GM19467 (cell line): Measurements from ENCODE around the gene ZNF438.

Source experiments
- ATAC-seq: cut with Tn5 transposase; IDR thresholded peaks from one replicate; pipeline ENCODE4 v1.9.1; 2021; ENCODE audit warnings: mild to moderate bottlenecking, moderate library complexity; ENCODE audit not compliant: unreplicated experiment

ZNF438 gene

DNA sequence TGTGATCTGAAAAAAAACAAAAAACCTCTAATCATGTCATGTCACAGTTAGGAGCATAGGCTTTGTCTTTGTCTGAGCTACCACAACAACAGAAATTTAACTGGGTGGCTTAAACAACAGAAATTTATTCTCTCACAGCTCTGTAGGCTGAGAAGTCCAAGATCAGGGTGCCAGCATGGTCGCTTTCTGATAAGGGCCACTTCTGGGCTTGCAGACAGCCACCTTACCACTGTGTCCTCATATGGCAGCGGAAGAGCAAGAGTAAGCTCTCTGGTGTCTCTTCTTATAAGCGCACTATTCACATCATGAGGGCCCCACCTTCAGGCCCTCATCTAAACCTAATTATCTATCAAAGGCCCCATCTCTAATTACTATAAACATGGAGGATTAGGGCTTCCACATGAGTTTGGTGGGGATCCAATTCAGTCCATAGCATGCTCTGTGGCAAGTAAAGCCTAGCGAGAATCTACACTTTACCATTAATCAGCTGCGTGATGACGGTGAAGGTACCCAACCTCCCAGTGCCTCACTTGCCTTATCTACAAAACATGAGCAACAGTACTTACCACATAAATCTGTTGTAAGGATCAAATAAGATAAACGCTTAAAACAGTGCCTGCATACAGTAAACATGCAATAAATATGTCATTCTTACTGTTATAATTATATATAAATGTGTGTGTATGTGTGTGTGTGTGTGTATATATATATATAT is 17.3 kb downstream of the ZNF438 start:
- ATAC-seq: no peak

DNA sequence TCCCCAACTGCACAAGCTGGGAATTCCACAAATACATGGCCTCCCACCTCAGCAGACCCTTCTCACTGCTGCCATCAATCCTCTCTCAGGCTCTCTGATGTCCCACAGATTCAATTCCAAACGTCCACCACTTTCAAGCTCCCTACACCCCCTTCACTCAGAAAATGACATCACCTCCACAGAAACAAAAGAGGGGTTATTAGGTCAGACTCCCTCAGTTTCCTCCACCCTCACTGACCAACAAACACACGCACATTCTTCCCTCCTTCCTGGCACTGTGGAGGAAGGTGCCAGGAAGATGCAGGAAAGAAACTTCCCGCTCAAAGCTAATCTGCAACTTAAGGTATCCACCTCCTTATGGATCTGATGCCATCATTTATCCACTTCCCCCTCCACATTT is 18.3 kb downstream of the ZNF438 start:
- no peak for ATAC-seq

DNA sequence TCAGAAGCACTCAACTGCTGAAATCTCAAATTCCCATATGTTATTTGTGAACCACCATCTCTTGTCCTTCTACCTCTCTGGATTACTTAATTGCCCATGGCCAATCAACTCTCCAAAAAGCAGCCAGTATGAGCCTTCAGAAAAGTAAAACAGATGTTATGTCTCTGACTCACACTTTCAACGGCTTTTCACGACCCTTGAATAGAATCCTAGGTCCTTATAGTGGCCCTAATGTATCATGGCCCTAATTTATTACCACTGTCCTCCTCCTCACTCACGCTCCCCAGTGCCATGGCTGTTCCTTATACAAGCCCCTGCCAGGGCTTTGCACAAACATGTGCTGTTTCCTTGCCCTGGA is 20.0 kb downstream of the ZNF438 start:
- ATAC-seq: no peak

DNA sequence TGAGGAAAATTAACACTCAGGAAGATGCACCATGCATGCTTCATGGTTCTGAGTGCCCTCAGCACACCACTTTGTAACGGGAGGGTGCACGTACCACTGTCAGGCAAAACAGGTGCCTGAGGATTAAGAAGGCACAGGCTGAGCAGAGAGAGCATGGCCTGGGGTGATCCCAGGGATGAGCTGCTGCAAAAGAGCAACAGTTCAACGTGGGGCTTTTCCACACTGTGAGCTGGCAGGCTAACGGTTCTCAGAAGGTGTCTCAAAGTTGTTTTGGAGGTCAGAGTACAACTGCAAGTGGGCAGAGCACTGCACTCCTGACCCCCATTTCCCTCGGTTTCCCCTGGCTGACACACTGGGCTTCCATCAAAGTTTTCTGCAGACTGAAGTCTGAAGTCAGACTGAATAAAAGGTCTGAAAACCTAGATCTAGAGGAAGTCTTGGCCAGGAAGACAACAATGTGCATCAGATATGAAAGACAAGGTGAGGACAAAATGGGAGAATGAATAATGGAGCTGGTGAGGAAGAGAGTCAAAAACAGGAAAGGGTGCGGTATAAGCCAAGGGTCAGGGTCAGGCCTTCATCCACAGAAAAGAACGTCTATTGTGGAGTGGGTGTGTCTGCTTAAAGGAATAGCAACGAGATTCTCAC is 20.5 kb downstream of the ZNF438 start:
- ATAC-seq: no peak

DNA sequence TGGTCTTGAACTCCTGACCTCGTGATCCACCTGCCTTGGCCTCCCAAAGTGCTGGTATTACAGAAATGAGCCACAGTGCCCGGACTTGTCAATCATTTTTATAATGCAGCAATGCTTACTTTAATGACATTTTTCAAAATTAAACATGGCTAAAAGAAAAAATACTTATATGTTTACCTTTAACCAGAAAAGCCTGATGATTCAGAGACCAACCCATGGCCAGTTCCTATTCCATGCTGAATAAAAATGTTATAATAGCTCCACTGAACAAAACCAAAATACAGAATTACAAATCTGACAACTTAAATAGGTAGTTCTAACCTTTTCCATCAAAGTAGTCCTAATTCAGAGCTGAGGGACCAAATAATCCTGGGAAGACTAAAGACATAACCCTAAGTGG is 21.6 kb downstream of the ZNF438 start:
- no peak for ATAC-seq

DNA sequence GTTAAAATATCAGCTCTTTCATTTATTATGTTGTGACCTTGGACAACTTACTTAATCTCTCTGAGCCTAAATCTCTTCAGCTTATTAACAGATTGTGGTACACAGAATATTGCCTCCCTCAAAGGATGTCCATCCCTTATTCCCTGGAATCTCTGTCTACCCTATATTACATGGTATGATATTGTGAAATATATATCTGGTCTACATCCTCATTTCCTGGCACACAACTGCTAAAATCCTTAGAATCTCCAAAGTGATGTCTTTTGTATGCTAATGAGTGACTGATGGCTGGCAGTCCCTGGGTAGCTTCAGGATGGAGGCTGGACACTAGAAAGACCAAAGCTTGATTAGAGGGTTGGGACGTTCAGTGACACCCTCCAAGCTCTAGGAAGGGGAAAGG is 25.8 kb downstream of the ZNF438 start:
- no peak for ATAC-seq

DNA sequence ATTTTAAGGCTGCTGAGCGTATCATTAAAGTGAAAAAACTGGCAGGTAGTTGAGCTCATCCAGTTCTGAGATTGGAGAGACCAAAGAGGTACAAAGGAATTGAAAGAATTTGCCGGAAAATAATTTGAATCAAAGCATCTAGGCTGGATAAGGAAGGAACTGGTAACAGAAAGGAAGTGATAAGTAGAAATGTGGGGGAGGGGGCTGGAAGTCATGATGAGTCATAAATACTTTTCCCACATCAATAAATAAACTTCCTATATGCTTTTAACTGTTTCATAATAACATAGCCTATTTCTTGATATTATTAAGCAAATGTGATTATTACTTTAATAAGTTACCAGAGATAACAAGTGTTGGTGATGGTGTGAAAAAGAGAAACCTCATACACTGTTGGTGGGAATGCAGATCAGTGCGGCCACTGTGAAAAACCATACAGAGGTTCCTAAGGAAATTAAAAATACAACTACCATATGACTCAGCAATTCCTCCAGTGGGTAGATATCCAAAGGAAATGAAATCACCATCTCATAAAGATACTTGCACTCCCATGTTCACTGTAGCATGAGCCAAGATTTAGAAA is 27.0 kb downstream of the ZNF438 start:
- no peak for ATAC-seq

DNA sequence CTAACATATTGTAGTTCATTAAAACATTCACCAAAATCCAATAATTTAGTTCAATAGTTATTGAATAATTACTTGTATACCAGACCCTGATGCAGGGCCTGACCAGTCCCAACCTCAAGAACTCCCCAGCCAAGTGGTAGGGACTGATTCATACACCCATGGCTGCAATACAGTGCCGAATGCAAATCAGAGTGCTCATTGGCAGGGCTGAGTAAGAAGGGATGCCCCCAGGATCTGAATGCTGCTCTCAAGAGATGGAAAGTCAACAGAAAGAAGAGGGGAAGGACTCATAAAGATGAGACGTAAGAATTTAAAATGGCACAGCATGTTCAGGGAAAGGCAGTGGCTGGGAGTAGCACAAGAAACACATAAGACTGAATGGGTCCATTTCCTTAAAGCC is 29.9 kb downstream of the ZNF438 start:
- ATAC-seq: no peak

DNA sequence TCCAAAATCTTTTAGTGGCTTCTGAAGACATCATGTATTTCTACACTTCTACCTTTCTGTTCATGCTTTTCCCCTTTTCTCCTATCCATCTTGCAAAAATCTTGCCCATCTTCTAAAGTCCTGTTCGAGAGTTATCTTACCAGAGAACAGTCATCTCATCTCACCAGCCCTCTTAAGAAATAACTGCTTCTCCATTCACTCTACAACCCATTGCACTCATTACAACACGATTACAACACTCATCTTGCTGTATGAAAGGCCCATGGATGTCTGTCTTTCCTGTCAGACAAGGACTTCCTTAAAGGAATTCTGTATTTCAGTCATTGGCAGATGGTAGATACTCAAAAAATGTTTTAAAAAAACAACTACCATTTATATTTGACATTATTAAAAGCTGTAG is 30.8 kb downstream of the ZNF438 start:
- ATAC-seq: no peak

DNA sequence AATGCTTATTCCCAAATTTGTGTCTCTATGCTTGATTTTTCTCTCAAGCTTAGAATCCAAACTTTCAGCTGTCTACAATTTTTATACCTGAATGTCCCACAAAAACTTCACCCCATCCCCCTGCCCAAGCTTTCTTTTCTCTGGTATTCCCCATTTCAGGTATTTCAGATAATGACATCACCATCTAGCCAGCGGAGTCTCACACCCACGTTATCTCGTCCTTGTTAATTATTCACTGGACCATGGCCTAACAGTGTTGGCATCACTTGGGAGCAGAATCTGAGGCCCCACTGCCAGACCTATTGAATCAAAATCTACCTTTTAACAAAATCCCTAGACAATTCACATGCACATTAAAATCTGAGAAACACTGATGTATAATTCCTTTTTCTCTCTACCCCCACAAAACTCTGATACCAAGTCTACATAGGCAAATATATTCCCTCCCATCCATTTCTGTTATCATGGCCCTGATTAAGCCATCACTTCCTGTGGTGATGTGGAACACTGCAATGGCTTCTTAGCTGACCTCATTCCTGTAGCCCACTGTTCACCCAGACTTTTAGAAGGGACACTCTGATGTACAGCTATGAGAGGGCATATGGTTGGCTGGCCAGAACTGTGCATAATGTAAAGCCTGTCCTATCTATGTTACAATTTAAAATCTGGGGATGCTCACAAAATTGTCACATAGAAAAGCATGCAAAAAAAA is 31.4 kb downstream of the ZNF438 start:
- ATAC-seq: no peak

DNA sequence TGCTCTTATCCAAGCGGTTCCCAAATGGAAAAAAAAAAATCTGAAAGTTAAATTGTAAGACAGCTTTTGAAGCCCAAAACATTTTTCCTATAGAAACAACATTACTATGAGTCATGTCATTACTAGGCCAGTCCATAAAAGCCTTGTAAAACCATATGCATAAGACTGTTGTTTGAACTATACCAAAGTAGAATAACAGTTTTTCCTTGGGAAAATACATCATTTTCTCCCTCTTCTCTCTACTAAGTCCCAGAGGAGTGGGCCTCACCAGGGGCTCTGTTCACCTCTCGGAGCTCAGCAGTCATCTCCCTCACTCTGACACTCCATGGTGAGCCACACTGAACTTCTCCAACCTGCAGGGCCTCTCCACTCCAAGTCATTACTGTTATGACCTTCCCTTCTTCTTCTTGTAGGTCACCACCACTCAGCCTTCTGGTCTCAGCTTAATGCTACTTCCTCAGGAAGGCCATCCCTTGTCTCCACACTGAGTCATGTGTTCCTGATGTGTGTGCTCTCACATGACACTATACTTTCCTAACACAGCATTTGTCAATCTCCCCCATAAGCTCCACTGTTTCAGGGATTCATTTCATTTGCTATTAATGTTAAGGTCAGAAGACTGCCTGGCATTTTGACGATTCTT is 32.5 kb downstream of the ZNF438 start:
- ATAC-seq: no peak

DNA sequence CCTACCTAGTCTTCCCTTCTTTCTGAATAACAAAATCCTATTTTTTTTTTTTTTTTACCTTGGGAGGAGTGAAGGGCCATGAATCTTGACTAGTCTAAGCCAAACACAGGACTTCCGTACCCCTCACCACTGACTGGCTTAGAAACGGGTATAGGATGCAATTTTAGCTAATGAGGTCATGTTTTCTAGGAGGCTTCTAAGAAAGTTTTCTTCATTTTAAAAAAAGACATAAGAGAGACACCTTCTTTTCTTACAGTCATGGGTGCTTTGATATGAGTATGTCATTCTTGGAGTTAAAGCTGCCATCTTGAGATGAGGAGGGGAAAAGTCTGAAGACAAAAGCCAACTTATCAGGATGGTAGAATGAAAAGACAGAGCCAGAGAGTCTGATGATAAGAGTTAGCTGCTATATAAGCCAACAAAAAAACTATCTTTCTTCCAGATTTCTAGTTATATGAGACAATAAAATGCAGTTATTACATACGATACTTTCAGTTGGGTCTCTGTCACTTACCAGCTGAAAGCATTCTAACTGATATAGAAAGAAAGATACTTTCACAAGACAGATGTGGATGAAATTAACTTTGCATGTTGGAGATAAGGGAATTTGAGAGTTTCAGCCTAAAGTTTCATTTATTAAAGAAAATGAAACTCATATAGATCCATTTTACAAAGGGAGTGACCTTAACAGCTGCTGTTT is 34.0 kb downstream of the ZNF438 start:
- no peak for ATAC-seq

DNA sequence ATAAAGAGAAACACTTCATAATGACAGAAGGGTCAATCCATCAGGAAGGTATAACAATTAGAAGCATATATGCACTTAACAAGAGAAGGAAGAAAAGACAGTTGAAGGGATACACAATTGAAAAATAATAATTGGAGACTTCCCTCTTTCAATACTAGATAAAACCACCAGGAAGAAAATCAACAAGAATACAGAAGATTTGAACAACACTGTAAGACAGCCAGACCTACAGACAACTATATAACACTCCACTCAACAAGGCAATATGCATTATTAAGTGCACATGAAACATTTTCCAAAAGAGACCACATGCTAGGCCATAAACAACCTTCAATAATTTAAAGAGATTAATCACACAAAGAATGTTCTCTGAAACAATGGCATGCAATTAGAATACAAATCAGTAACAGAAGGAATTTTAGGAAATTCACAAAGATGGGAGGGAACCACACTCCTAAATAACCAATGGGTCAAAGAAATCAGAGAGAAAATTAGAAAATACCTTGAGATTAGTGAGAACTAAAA is 35.1 kb downstream of the ZNF438 start:
- ATAC-seq: no peak

DNA sequence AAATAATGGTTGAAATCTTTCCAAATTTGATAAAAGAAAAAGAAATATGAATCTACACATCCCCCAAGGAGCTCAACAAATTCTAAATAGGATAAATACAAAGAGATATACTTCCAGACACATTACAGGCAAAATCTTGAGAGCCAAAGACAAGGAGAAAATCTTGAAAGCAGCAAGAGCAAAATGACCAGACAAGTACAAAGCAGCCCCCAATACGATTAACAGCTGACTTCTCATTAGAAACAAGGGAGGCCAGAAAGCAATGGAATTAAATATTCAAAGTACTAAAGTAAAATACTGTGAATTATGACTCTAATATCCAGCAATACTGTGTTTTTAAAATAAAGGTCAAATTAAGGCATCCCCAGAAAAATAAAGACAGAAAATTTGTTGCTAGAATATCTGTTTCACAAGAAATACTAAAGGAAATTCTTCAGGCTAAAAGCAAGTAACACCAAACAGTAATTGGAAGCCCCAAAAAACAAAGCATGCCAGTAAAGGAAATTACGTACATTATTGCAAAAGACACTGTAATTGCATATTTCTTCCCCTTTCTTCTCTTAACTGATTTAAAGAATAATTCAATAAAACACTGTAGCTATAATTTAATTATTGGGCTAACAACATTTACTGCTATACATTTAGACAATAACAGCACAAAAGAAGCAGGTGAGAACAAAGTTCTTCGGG is 36.4 kb downstream of the ZNF438 start:
- no peak for ATAC-seq

DNA sequence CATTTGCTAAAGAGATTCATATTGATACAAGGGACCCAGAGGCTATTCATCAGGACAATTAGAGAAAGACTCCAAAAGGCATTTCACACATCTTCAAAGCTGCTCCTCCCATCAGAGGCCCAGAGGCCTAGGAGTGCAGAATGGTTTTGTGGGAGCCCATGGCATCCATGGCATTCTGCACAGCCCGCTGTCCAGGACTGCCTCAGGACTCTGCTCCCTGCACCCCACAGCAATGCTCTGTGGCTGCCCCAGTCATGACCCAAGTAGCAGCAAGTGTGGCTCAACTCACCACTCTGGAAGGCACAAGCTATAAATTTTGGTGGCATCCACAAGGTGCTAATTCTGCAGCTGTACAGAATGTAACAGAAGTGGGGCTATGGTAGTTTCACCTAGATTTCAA is 38.5 kb downstream of the ZNF438 start:
- no peak for ATAC-seq

DNA sequence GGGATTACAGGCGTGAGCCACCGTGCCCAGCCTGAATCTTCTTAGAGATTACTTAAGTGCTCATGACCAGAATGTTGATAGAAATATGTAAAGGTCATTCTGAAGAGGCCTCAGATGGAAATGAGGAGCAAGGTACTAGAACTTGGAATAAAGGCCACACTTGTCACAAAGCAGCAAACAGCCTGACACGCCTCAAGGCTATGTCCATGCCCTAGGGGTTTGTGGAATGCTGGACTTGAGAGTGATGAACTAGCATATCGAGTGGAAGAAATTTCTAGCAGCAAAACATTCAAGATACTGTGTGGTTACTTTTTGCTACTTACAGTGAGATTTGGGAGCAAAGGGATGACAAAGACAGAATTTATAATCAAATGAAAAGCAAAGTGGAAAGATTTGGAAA is 39.0 kb downstream of the ZNF438 start:
- ATAC-seq: no peak

DNA sequence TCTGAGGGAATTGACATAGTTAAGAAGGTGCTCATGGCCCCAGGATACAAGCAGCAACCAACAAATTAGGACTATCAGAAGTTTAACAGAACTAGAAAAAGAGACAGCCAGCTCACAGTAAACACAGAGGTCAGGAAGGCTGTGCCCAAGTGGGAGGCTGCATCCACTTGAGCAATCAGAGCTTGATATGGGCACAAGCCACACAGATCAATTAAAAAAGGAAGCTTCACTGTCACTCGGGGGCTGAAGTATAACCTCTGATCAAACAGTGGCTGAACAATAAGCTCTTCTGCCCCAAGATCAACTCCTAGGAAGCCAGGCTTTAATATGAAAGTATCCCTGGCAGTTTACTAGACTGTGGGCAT is 40.0 kb downstream of the ZNF438 start:
- ATAC-seq: no peak

DNA sequence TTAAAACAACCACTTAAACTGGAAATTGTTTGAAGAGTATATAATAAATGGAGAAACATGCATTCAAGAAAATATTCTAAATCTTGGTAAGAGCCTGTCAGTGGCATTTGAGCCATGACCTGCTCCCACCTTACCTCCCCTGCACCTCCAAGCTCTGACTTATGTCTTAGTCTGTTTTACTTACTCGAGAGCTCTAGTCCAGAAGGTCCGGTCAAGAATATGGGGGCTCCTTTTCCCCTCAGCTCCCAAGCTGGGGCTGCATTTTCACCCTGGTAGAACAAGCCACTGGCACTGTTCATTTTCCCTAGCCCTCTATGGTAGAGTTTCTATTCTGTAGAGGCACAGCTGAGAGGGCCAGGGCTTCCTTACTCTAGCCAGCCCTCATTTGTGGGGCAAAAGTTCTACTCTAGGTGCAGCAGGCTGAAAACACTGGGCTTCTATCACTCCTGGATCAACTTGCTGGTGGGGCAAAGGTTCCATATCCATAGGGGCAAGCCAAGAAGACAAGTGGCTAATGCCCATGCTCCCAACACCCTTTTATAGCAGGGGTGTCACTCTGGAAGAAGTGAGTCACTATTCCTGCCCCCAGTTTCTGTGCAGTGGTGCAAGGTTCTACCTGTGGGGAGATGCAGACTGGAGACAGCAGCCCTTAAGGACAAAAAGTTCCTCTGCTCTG is 40.6 kb downstream of the ZNF438 start:
- no peak for ATAC-seq

DNA sequence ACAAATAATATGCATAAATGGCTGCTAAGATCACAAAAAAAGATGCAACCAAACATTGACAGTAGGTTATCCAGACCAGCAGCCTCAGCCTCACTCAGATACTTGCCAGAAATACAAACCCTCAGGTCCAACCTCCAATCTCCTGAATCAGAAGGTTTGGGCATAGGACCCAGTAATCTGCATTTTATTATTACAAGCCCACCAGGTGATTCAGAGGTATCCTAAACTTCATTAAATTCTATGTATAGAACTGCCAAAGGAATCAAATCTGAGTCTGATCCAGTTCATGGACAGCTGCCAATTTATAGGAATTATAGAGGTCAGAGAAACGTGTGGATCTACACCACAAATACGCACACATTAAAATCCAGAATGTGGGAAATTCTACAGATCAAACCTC is 41.3 kb downstream of the ZNF438 start:
- ATAC-seq: no peak
